ENCODE results near the gene ITPK1.

- no peak for TF ChIP-seq CTCF (IDR thresholded peaks at IDR 0.05)
- no peak for TF ChIP-seq SREBF2 (IDR thresholded peaks at IDR 0.05)
- no peak for TF ChIP-seq EP300 (IDR thresholded peaks at IDR 0.05)
- TF ChIP-seq POLR2AphosphoS2 (conservative IDR thresholded peaks at IDR 0.05; ENCODE audit: low read length), result no peak
- no peak for TF ChIP-seq REST (IDR thresholded peaks at IDR 0.05)
- TF ChIP-seq RCOR1 (IDR thresholded peaks at IDR 0.05; ENCODE audit: low read depth, low read length), result no peak
- TF ChIP-seq CEBPB (IDR thresholded peaks at IDR 0.05), result no peak
- TF ChIP-seq PBX3 (IDR thresholded peaks at IDR 0.05), result no peak
- no peak for TF ChIP-seq POLR2A (IDR thresholded peaks at IDR 0.05; ENCODE audit: low read length)
- TF ChIP-seq PHF8 (IDR thresholded peaks at IDR 0.05; ENCODE audit: borderline replicate concordance, low read depth), result no peak
- no peak for TF ChIP-seq MAX (IDR thresholded peaks at IDR 0.05)
- TF ChIP-seq NR3C1 (IDR thresholded peaks at IDR 0.05), result no peak
- no peak for TF ChIP-seq HDAC2 (IDR thresholded peaks at IDR 0.05)
Measured at GRCh38 chr14:93090826-93091555, 24.7 kb downstream of the ITPK1 start.
